Heart left ventricle (tissue), 13 donors: ENCODE measurements around the gene CC2D1B.

Source experiments
- CTCF ChIP-seq, 12 donors: fragments of 200-600 bp; sonication (generic) in 4 of 12; IDR thresholded peaks; one replicate each; pipeline versions ENCODE4 v1.5.0 to v1.8.0; 2018 to 2022; ENCODE audit warnings: antibody characterized with exemption in 12 of 12, mild to moderate bottlenecking in 5 of 12
- POLR2A ChIP-seq, 2 donors: fragments of 450-650 bp; IDR thresholded peaks; one replicate each; pipeline ENCODE4 v1.6.1; 2017; ENCODE audit warnings: antibody characterized with exemption in 2 of 2, mild to moderate bottlenecking in 2 of 2, moderate library complexity in 2 of 2
- donor health status: ischemic (EF 13 %, LVEDD 7.1; RV severe dilation, severe dysfunction).
- donor health status: DM: no; HTN: yes; CAD: no.
- donor health status: DM: no; HTN: no; CAD: no.
- donor health status: ischemic (EF 25% LVEDD 6.9; RV normal size, moderate dysfunction).
- donor health status: ischemic (EF 25% LVEDD 5.7; RV mildly dilated, moderate dysfunction).
- donor health status: ischemic (EF 35%, LVEDD 5.7; RV mildly dilated, moderate dysfunction).
- donor health status: nonischemic (EF 11% LVEDD 7.7; RV severe dilation, severe dysfunction).
- donor health status: DM: yes; HTN: yes; CAD: no.
- donor health status: PGD.
- donor health status: ischemic (EF 29% LVEDD 5.4; RV normal size, mild dysfunction).
- donor health status: nonischemic (EF 23%, LVEDD 6.1; RV moderate dilation, normal function).

- TF ChIP-seq CTCF (IDR thresholded peaks at IDR 0.05) (no peak), POLR2A (IDR thresholded peaks at IDR 0.05) (no peak)
These were observed 7.0 kb downstream of the CC2D1B start for GRCh38 chr1:52358851-52359497.
